HG02588 (cell line): Measurements from ENCODE around the gene PTPRN2.
"Not testable (repeated sequence)": the region's sequence is repeated elsewhere in the genome, so short reads cannot be mapped to it uniquely, and the experiment has no call there.

Source experiments
- ATAC-seq: cut with Tn5 transposase; IDR thresholded peaks from one replicate; pipeline ENCODE4 v1.9.1; 2021; ENCODE audit warnings: mild to moderate bottlenecking, moderate library complexity; ENCODE audit not compliant: unreplicated experiment

PTPRN2 gene

DNA sequence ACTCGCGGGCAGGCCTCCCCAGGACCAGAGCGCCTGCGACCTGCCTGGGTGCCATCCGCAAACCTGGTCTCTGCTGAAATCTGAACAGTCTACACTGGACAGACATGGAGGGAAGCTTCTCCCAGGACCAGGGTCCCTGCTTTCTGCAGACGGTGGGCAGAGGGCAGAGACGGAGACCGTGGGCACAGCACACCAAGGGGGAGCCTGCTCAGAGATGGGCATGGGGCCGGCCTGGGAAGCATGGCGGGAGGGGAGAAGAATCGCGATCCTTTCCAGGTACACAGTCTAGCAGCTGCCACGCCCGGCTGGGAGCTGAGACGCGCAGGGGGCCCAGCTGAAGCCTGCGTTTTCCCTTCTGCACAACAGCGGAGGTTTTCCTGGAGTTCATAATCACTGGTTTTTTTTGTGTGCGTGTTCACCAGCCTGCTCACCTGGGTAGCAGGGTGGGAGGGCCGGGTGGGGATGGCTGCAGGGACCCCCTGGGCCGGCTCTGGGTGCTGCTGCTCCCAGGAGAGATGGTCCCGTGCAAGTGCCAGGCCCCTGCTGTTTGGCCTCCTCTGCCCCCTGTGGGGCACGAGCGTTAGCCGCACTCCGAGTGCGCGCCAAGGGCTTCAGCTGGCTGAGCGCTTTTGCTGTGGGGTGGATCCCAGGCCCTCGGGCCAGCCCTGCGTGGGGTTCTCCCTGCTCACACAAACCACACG lies 802.0 kb downstream of the PTPRN2 start:
- ATAC-seq, result no peak

DNA sequence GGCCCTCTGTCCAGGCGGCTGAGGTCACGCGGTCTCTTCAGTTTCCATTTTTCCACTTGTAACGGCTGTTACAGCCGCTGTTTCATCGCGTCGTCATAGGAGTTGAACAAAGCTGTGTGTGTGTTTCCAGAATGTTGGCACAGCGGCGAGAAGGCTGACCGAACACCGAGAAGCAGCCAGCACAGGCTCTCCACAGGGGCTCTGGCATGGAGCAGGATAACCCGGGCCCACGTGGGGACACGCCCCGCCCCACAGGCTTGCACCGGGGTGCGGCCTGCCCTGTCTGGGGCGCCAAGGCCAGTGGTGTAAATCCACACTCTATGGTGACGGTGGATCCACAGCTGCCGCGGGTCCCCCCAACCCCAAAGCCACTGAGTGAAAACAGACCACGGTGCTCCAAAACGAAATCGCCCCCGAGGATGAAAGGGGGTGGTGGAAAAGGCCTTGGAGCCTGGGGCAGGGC lies 802.6 kb downstream of the PTPRN2 start:
- no peak for ATAC-seq

GRCh38 chr7:157784041-157784835 lies 803.4 kb downstream of the PTPRN2 start:
- ATAC-seq, result no peak

- no peak for ATAC-seq
Observed at GRCh38 chr7:157782041-157782440, 805.6 kb downstream of the PTPRN2 start.

DNA sequence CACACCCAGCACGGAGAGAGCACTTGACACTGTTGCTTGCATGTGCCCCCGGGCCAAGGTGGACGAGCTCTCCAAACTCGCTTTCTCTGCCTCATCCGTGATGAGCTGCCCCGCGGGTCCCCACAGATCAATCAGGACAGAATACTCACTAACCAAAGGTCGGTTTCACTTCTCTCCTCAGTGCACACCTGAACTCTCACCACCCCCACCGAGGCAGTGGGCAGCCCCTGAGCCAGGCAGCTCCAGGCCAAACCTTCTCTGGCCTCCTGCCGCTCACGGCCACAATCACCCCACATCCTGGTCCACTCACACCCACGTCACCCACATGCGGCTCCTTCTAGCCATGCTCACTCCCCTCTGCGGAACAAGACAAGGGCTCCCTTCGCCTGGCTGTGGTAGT lies 806.9 kb downstream of the PTPRN2 start:
- ATAC-seq, result no peak

GRCh38 chr7:157780312-157780711 lies 807.3 kb downstream of the PTPRN2 start:
- ATAC-seq, result no peak

DNA sequence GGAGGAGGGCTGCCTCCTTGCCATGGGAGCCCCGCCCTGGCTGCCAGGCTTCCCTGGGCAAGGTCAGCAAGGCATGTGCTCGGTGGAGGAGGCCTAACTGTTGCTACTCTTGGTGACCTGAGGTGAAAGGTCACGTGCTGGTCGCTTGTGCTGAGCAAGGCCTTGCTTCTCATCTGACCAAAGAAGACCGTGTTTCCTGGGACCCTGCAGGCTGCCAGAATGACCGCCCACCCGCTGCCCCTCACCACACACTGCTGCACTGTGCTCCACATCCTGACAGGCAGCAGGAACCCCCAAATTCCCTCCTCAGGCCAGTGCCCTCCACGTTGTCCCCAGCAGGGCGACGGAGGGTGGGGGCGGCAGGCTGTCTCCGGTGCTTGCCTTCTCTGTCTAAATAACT lies 808.4 kb downstream of the PTPRN2 start:
- no peak for ATAC-seq

- ATAC-seq, result not testable (repeated sequence)
Observed at GRCh38 chr7:157777194-157777762, 810.3 kb downstream of the PTPRN2 start.

DNA sequence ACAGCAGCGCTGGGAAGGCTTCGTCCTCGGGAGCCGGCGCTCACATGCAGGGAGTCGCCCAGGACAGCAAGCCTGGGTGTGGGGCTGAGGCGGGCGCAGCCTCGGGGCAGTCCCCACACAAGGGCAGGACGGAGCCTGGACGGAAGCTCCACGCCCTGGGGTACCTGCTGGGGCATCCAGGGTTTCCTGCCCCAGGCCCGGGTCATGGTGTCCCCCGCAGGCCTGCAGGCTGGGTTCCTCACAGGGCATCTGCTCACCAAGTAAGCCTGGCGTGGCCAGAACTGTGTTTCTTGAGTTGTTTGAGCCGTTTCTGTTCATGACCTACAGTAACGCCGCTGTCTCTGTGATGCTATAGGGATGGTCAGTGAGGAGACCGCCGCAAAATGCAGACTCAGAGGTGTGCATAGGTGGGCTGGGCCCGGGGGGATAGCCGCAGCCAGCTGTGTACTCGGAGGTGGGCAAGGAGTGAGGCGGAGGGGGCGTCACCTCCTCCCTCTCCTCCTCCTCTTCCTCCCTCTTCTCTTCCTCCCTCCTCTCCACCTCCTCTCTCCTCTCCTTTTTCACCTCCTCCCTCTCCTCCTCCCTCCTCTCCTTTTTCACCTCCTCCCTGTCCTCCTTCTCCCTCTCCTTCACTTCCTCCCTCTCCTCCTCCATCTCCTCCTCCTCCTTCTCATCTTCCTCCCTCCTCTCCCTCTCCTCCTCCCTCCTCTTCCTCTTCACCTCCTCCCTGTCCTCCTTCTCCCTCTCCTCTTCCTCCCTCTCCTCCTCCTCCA lies 811.9 kb downstream of the PTPRN2 start:
- ATAC-seq, result no peak

- no peak for ATAC-seq
Observed at GRCh38 chr7:157775021-157775559, 812.5 kb downstream of the PTPRN2 start.

DNA sequence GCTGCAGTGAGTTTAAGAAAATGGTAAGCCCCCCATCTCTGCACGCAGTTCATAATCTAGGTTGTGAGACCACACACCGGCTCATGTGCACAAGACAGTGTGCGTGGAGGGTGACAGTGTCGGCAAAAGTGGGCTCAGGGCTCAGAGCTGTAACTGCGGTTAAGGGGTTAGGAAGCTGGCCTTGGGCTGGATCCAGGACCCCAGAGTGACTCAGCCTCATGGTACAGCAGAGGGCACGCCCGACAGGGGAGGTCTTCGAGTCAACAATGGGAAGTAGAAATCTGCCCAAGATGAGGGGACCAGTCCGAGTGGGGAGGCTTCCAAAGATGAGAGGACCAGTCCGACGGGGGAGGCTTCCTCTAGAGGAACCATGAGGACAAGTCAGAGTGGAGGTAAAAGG lies 813.1 kb downstream of the PTPRN2 start:
- ATAC-seq, result no peak

- no peak for ATAC-seq
Observed at GRCh38 chr7:157773361-157773760, 814.3 kb downstream of the PTPRN2 start.

DNA sequence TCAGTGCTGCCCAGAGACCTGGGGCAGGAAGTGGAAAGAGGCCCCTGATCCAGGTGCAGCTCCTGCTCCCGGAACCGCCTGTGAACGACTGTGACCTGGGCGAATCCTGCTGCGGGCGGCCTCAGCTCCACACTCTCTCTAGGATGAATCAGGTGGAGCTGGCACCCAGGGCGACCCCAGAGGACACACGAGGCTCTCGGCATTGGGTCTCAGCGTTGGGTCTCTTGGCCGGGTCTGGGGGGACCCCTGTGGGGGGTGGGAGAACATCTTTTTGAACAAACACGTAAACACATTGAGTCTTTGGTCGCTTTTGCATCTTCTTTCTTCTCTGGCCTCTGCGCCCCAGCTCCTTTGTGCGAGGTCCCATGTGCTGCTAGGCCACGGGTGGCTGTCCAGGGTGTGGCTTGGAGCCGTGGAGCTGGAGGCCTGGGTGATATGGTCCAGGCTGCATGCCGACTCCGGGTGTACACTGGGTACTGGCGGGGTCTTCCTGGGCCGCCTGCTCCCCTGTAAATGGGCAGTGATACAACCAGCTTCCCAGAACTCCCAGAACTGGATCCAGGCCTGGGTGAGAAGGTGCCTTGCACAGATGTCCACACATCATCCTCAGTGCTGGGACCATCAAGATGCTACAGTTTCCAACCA lies 815.0 kb downstream of the PTPRN2 start:
- ATAC-seq, result no peak

GRCh38 chr7:157771689-157772088 lies 815.9 kb downstream of the PTPRN2 start:
- no peak for ATAC-seq

DNA sequence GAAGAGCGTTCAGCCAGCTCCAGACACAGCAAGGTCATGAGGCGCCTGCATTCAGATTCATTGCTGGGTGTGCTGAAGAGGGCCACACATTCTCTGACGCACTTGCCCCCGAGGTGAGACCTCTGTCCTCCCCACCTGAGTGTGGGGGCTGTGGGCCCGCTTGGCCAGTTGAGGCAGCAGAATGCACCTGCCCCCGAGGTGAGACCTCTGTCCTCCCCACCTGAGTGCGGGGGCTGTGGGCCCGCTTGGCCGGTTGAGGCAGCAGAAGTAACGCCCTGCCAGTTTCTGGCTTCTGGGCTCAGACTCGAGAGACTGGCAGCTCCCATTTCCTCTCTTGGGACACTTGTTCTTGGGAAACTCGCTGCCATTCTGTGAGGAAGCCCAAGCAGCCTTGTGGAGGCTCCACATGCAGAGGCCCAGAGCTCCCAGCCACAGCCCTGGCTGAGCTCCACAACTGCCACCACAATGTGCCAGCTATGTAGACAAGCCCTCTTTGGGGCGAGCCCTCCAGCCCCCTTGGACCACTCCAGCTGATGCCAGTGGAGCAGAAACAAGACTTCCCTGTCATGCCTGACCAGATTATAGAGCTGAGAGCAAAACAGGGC lies 816.8 kb downstream of the PTPRN2 start:
- no peak for ATAC-seq

DNA sequence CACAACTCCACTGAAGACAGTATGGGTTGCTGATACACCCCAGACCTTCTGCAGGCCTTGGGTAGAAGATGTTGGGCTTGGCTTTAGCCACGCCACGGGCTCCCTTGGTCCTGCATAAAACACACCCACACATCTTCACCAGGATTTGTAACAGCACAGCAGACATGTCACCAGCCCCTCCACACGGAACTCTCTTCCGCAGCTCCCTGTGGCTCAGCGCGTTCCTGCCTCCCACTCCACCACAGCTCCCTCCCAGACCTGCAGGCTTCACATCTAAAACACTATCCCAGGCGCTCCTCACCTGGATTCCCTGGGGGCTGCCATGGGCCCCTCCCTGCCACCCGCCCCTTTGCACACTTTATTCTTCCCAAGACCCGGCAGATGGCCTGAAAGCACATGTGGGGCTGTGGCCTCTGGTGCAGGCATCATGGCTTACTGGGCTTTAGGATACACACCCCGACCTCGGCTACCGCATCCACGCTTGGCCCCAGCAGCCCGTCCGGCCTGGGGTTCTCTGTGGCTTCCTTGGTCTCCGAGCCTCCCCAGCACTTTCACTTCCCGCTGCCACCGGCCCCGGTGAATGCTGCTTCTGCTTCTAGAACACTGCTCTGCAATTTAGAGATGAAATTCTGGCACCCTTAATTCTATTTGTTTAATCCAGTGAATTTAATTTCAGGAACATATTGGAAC lies 818.0 kb downstream of the PTPRN2 start:
- ATAC-seq, result no peak

- no peak for ATAC-seq
Observed at GRCh38 chr7:157769086-157769485, 818.5 kb downstream of the PTPRN2 start.

GRCh38 chr7:157768198-157768597 lies 819.4 kb downstream of the PTPRN2 start:
- no peak for ATAC-seq

GRCh38 chr7:157767506-157768197 lies 820.0 kb downstream of the PTPRN2 start:
- ATAC-seq, result no peak
